Activated naive CD4-positive, alpha-beta T cell treated with anti-CD3 and anti-CD28 coated beads for 36 hours (primary cell): ENCODE data around the gene TFF1. TPM values are rescaled to one million over a fixed set of nuclear protein-coding genes. Genes with fewer than 3 reads are reported as not detected.
A peak's percentile ranks its signal among the peaks of the same experiment; 100 is the strongest.
"Not testable (repeated sequence)": the region's sequence is repeated elsewhere in the genome, so short reads cannot be mapped to it uniquely, and the experiment has no call there.

Experiments
- CTCF ChIA-PET: fragments of 350-600 bp; sonication (Branson Sonifier 250); formaldehyde crosslinking; loops from one replicate; lab custom pipeline; 2021; ENCODE audit warnings: antibody characterized with exemption; lab: Charles Lee
- DNase-seq: peaks from one replicate; pipeline ENCODE4 v3.0.0-alpha.2; 2020
- H3K27ac Mint-ChIP-seq: one replicate; pipeline ENCODE4 v1.8.0; 2021; ENCODE audit warnings: mild to moderate bottlenecking, mixed read lengths
- H3K27me3 Mint-ChIP-seq: one replicate; pipeline ENCODE4 v1.8.0; 2021; ENCODE audit warnings: low read depth, mixed read lengths
- H3K36me3 Mint-ChIP-seq: one replicate; pipeline ENCODE4 v1.8.0; 2021; ENCODE audit warnings: low read depth, mixed read lengths
- H3K4me1 Mint-ChIP-seq: one replicate; pipeline ENCODE4 v1.8.0; 2021; ENCODE audit warnings: low read depth, mixed read lengths
- H3K4me3 Mint-ChIP-seq: one replicate; pipeline ENCODE4 v1.8.0; 2021; ENCODE audit warnings: mild to moderate bottlenecking, moderate library complexity, mixed read lengths
- H3K9me3 Mint-ChIP-seq: one replicate; pipeline ENCODE4 v1.8.0; 2021; ENCODE audit warnings: mixed read lengths
- intact Hi-C: fragments of 100-400 bp; cut with micrococcal nuclease; formaldehyde crosslinking; loops from one replicate; pipeline ENCODE4 v1.15.1; 2023
- total RNA-seq, 2 experiments: library from RNA; stranded (reverse); gene quantifications; one replicate each; pipeline ENCODE4 v1.2.3, GENCODE V29; 2021

Gene TFF1
- not detected for total RNA-seq

GRCh38 chr21:42366292-42367010 lies at the start of gene TFF1:
Gene TFF1 (minus strand): TSS chr21:42366535. CDS start chr21:42366495, 40 bp downstream.
- Mint-ChIP-seq H3K27ac (no peak within 1 kb of the TSS), H3K9me3 (no peaks in the 10 kb centered on the region), H3K36me3 (no peaks in the 10 kb centered on the region), H3K4me1 (peaks cover 6% of the 10 kb centered on the region), H3K4me3 (no peak within 1 kb of the TSS), H3K27me3 (no peaks in the 10 kb centered on the region)
- intact Hi-C loops, result no loop called here
- DNase-seq, result no peak
- CTCF ChIA-PET, result interaction anchor here (0.8 to 0.9 kb wide), 2 partner anchors 31 to 52 kb away, joined by 3 to 4 read pairs; no protein-coding TSS in a partner anchor

- intact Hi-C loops, result loop anchor here (1.0 to 5.0 kb wide), 7 partner anchors 8 to 226 kb away; no protein-coding TSS in a partner anchor
- Mint-ChIP-seq H3K9me3 (peaks cover 3% of the 10 kb centered on the region), H3K27me3 (no peaks in the 10 kb centered on the region), H3K36me3 (peaks cover 53% of the 10 kb centered on the region), H3K27ac (peak overlapping the region; percentile 94), H3K4me1 (peaks cover 64% of the 10 kb centered on the region), H3K4me3 (peak overlapping the region; percentile 64)
- CTCF ChIA-PET, result interaction anchor here (0.7 to 1.5 kb wide), 3 partner anchors 12 to 33 kb away, joined by 3 to 5 read pairs (median 5); partner anchors contain the start of gene UBASH3A
- DNase-seq, result peak; percentile 99
Observed at GRCh38 chr21:42414928-42415769, 48.8 kb upstream of the TFF1 start.

GRCh38 chr21:42414553-42414927 lies 48.2 kb upstream of the TFF1 start:
- Mint-ChIP-seq H3K4me1 (peaks cover 65% of the 10 kb centered on the region), H3K4me3 (peak overlapping the region; percentile 41), H3K9me3 (peaks cover 3% of the 10 kb centered on the region), H3K27me3 (no peaks in the 10 kb centered on the region), H3K36me3 (peaks cover 56% of the 10 kb centered on the region), H3K27ac (peak overlapping the region; percentile 94)
- no peak for DNase-seq
- intact Hi-C loops, result loop anchor here (2.0 kb wide), 1 partner anchor 226 kb away; no protein-coding TSS in a partner anchor
- CTCF ChIA-PET, result no interaction called here

GRCh38 chr21:42414066-42414465 lies 47.7 kb upstream of the TFF1 start:
- H3K36me3 Mint-ChIP-seq, result peaks cover 54% of the 10 kb centered on the region
- no peak overlapping the region for H3K4me3 Mint-ChIP-seq
- H3K27ac Mint-ChIP-seq, result peak overlapping the region; percentile 94
- peaks cover 66% of the 10 kb centered on the region for H3K4me1 Mint-ChIP-seq
- CTCF ChIA-PET, result no interaction called here
- H3K9me3 Mint-ChIP-seq, result peaks cover 3% of the 10 kb centered on the region
- H3K27me3 Mint-ChIP-seq, result no peaks in the 10 kb centered on the region
- DNase-seq, result no peak
- intact Hi-C loops, result loop anchor here (2.0 kb wide), 1 partner anchor 225 kb away; no protein-coding TSS in a partner anchor

GRCh38 chr21:42413500-42413899 lies 47.2 kb upstream of the TFF1 start:
- H3K4me3 Mint-ChIP-seq, result no peak overlapping the region
- CTCF ChIA-PET, result no interaction called here
- H3K9me3 Mint-ChIP-seq, result peaks cover 3% of the 10 kb centered on the region
- peaks cover 48% of the 10 kb centered on the region for H3K36me3 Mint-ChIP-seq
- peaks cover 66% of the 10 kb centered on the region for H3K4me1 Mint-ChIP-seq
- peak overlapping the region; percentile 94 for H3K27ac Mint-ChIP-seq
- H3K27me3 Mint-ChIP-seq, result no peaks in the 10 kb centered on the region
- intact Hi-C loops, result no loop called here
- peak; percentile 58 for DNase-seq

DNA sequence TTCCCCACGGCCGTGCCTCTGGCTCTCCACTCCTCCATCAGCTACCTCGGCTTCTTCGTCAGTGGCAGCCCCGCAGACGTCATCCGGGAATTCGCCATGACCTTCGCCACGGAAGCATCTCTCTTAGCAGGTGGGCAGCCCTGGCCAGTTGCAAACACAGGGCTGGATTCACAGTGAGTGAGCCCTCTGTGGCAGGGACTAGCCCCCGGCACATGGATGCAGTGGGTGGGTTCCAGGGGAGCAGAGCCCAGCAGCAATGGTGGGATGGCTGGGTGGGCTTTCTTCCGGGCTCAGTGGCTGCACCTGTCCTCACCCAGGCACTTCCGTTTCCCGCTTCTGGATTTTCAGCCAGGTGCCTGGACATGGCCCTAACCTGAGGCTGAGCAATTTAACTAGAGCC lies 46.8 kb upstream of the TFF1 start:
- Mint-ChIP-seq H3K27me3 (no peaks in the 10 kb centered on the region), H3K27ac (peak overlapping the region; percentile 94), H3K4me3 (no peak overlapping the region), H3K4me1 (peaks cover 66% of the 10 kb centered on the region), H3K9me3 (peaks cover 3% of the 10 kb centered on the region), H3K36me3 (peaks cover 44% of the 10 kb centered on the region)
- intact Hi-C loops, result no loop called here
- CTCF ChIA-PET, result interaction anchor here (1.1 kb wide), 1 partner anchor 14 kb away, joined by 3 read pairs; no protein-coding TSS in a partner anchor
- DNase-seq, result no peak

- Mint-ChIP-seq H3K36me3 (peaks cover 44% of the 10 kb centered on the region), H3K9me3 (peaks cover 2% of the 10 kb centered on the region), H3K27me3 (no peaks in the 10 kb centered on the region), H3K4me3 (no peak overlapping the region), H3K4me1 (peaks cover 69% of the 10 kb centered on the region), H3K27ac (no peak overlapping the region)
- CTCF ChIA-PET, result interaction anchor here (1.1 kb wide), 1 partner anchor 14 kb away, joined by 3 read pairs; no protein-coding TSS in a partner anchor
- intact Hi-C loops, result no loop called here
- no peak for DNase-seq
Observed at GRCh38 chr21:42412636-42412933, 46.2 kb upstream of the TFF1 start.

DNA sequence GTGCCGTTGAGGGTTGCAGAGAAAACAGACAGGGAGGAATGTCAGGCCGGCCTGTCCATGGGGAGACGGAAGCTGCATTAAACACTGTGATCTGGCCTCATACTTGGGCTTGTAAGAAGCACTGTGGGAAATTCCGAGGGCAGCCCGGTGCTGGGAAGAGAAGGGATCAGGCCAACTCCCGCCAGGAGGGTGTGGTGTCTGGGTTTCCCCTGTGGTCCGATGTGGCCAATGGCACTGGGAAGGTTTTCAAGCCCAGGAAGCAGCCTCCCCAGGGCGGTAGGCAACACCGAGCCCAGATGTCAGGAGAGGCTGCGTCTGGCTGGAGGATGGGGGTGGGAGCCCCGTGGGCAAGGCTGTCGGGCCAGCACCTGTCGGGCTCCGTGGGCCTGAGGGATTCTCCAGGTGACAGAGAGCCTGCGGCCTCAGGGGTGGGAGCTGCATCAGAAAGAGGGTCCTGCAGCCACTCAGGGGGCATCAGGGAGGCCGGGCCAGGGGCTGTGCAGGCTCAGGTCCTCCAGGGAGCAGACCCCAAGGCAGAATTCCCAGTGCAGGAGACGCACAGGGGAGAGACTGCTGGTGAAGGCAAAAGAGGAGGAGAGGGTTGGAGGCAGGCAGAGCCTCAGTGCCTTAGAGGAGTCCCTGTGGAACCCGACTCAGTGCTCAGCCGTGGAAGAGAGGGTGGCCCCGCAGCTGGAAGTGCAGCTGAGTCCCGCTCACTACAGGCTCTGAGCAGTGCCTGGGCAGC lies 45.7 kb upstream of the TFF1 start:
- intact Hi-C loops, result loop anchor here (2.0 kb wide), 1 partner anchor 203 kb away; no protein-coding TSS in a partner anchor
- H3K27ac Mint-ChIP-seq, result no peak overlapping the region
- no peak for DNase-seq
- peaks cover 40% of the 10 kb centered on the region for H3K36me3 Mint-ChIP-seq
- CTCF ChIA-PET, result interaction anchor here (1.1 to 1.5 kb wide), 6 partner anchors 9 to 30 kb away, joined by 3 to 5 read pairs (median 4); no protein-coding TSS in a partner anchor
- H3K9me3 Mint-ChIP-seq, result no peaks in the 10 kb centered on the region
- H3K4me1 Mint-ChIP-seq, result peaks cover 70% of the 10 kb centered on the region
- H3K27me3 Mint-ChIP-seq, result no peaks in the 10 kb centered on the region
- no peak overlapping the region for H3K4me3 Mint-ChIP-seq

DNA sequence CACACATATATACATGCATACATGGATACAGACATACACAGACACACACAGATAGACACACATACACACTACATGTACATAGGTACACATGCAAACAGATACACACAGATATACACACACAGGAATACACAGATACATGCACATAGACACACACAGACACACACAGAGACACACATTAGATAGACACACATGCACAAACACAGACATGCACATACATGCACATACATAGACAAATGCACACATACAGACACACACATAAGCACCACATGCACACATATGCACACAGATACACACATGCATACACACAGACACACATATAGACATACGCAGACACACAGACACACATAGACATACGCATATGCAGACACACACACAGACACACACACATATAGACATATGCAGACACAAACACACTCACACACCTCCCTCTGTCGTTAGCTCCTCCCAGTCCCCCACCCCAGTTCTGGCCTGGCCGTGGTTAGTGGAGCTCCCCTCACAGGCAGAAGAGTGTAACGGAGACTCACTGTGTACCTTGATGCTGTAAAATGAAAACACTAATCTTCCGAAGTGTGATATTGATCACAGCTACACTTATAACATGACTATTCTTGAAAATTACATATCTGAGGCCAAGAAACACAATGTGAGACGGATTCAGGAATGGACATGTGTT lies 45.0 kb upstream of the TFF1 start:
- no peaks in the 10 kb centered on the region for H3K9me3 Mint-ChIP-seq
- H3K4me3 Mint-ChIP-seq, result no peak overlapping the region
- H3K36me3 Mint-ChIP-seq, result peaks cover 42% of the 10 kb centered on the region
- peak; percentile 58 for DNase-seq
- no peak overlapping the region for H3K27ac Mint-ChIP-seq
- H3K4me1 Mint-ChIP-seq, result peaks cover 70% of the 10 kb centered on the region
- no peaks in the 10 kb centered on the region for H3K27me3 Mint-ChIP-seq
- CTCF ChIA-PET, result interaction anchor here (0.6 to 1.5 kb wide), 6 partner anchors 10 to 70 kb away, joined by 3 to 5 read pairs (median 4); no protein-coding TSS in a partner anchor
- intact Hi-C loops, result loop anchor here (2.0 kb wide), 1 partner anchor 203 kb away; no protein-coding TSS in a partner anchor

- no peak for DNase-seq
- CTCF ChIA-PET, result interaction anchor here (0.7 to 1.4 kb wide), 4 partner anchors 28 to 53 kb away, joined by 3 to 6 read pairs (median 4); no protein-coding TSS in a partner anchor
- Mint-ChIP-seq H3K4me1 (peaks cover 51% of the 10 kb centered on the region), H3K9me3 (no peaks in the 10 kb centered on the region), H3K27me3 (no peaks in the 10 kb centered on the region), H3K36me3 (peaks cover 44% of the 10 kb centered on the region), H3K27ac (peak overlapping the region; percentile 43), H3K4me3 (no peak overlapping the region)
- intact Hi-C loops, result loop anchor here (5.0 to 10.0 kb wide), 4 partner anchors 405 to 1045 kb away; partner anchors contain the start of genes MX2 and PKNOX1
Observed at GRCh38 chr21:42409366-42409765, 43.0 kb upstream of the TFF1 start.

DNA sequence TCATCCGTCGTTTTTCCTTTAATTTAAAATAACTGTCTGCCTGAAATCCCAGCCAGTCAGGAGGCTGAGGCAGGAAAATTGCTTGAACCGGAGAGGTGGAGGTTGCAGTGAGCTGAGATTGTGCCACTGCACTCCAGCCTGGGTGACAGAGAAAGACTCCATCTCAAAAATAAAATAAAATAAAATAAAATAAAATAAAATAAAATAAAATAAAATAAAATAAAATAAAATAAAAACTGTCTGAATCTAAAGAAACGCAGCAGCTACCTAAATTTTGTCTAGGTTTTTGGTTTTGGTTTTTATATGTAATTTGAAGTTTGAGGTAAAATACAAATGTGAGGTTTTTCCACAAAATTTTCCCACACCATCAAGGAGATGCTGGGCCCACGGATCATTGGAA lies 42.4 kb upstream of the TFF1 start:
- peaks cover 45% of the 10 kb centered on the region for H3K4me1 Mint-ChIP-seq
- H3K27ac Mint-ChIP-seq, CTCF ChIA-PET, H3K27me3 Mint-ChIP-seq, DNase-seq, H3K9me3 Mint-ChIP-seq, H3K4me3 Mint-ChIP-seq: not testable (repeated sequence)
- H3K36me3 Mint-ChIP-seq, result peaks cover 39% of the 10 kb centered on the region
- intact Hi-C loops, result loop anchor here (5.0 to 10.0 kb wide), 4 partner anchors 404 to 1044 kb away; partner anchors contain the start of genes MX2 and PKNOX1
